ENCODE results near the gene SUCLG1. TPM values are rescaled to one million over a fixed set of nuclear protein-coding genes. Genes with fewer than 3 reads are reported as not detected.

Gene SUCLG1
- total RNA-seq, 2 donors from 2014 or later: 33.6 to 41.9 TPM

DNA sequence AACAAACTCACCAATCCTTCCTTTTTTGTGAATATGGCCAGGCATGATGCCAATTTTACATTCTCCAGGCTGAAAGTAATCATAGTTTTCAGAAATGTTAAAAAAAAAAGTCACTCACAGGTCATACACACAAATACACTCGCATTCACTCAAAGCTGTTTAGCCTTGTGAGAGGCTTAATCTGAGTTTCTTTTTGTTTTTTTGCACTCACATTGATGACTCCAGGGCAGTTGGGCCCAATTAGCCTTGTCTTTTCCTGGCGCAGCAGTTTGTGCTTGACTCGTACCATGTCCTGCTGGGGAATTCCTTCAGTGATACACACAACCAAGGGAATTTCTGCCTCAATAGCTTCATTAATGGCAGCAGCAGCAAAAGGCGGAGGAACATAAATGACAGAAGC, 18.0 kb downstream of the SUCLG1 start:
- Mint-ChIP-seq H3K9me3 (peaks cover 24% of the 10 kb centered on the region), H3K27ac (no peak overlapping the region), H3K4me3 (no peak overlapping the region), H3K4me1 (peaks cover 3% of the 10 kb centered on the region), H3K27me3 (ENCODE audit: insufficient read depth) (no peaks in the 10 kb centered on the region), H3K36me3 (ENCODE audit: low read depth) (peaks cover 81% of the 10 kb centered on the region)
- Histone ChIP-seq H3K36me3 (ENCODE audit: control insufficient read depth, insufficient read depth, low read length) (peaks cover 62% of the 10 kb centered on the region), H3K4me3 (ENCODE audit: low read length) (no peak overlapping the region), H3K27ac (ENCODE audit: low read depth, low read length) (no peak overlapping the region), H3K9me3 (ENCODE audit: control insufficient read depth, low read length) (peaks cover 11% of the 10 kb centered on the region), H3K9ac (ENCODE audit: extremely low read depth, low read length, poor library complexity, severe bottlenecking) (no peak overlapping the region), H3K27me3 (ENCODE audit: control insufficient read depth, insufficient read depth, low read length, poor library complexity, severe bottlenecking) (no peaks in the 10 kb centered on the region), H3K4me1 (ENCODE audit: control insufficient read depth, insufficient read depth, low read length) (no peaks in the 10 kb centered on the region)
- WGBS, 2 experiments (ENCODE audit: insufficient coverage in 1 of 2, insufficient read length in 1 of 2): 96 to 100% methylated on average over 4 of the region's 4 CpGs
- TF ChIP-seq, protein P1, sequence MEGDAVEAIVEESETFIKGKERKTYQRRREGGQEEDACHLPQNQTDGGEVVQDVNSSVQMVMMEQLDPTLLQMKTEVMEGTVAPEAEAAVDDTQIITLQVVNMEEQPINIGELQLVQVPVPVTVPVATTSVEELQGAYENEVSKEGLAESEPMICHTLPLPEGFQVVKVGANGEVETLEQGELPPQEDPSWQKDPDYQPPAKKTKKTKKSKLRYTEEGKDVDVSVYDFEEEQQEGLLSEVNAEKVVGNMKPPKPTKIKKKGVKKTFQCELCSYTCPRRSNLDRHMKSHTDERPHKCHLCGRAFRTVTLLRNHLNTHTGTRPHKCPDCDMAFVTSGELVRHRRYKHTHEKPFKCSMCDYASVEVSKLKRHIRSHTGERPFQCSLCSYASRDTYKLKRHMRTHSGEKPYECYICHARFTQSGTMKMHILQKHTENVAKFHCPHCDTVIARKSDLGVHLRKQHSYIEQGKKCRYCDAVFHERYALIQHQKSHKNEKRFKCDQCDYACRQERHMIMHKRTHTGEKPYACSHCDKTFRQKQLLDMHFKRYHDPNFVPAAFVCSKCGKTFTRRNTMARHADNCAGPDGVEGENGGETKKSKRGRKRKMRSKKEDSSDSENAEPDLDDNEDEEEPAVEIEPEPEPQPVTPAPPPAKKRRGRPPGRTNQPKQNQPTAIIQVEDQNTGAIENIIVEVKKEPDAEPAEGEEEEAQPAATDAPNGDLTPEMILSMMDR (conservative IDR thresholded peaks at IDR 0.05): no peak
- no peak for DNase-seq

DNA sequence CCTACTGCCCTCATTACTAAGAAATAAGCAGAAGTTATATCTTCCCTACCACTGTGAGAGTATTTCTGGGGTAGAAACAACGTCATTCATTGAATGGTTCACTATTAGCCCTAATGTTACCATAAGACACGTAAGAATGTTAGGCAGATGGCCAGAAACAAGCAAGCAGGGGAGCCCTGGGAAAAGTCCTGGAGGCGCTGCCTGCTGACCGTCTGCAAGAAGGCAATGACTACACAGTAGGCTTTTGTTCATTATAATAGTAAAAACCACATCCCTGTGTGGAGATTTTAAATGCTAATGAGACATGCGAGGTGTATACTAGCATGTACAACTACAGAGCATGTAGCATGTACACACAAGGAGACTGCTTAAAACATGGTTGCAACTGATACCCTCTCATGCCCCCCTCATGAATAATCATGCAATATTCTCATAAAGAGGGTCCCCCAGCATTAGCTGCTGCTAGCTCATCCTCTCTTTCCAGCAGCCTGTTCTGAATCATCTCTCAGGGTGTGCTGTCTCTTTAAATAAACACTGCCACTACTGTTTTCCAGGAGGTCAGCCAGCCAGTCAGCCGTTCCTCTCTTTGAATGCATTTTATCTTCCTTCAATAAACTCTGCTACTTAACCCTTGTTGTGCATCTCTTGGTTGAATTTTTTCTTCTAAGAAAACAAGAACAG, 23.6 kb downstream of the SUCLG1 start:
- Mint-ChIP-seq H3K4me1 (peaks cover 4% of the 10 kb centered on the region), H3K36me3 (ENCODE audit: low read depth) (peaks cover 66% of the 10 kb centered on the region), H3K27me3 (ENCODE audit: insufficient read depth) (no peaks in the 10 kb centered on the region), H3K4me3 (no peak overlapping the region), H3K27ac (no peak overlapping the region), H3K9me3 (peaks cover 5% of the 10 kb centered on the region)
- Histone ChIP-seq H3K4me3 (ENCODE audit: low read length) (no peak overlapping the region), H3K27ac (ENCODE audit: low read depth, low read length) (peak overlapping the region; percentile 71), H3K4me1 (ENCODE audit: control insufficient read depth, insufficient read depth, low read length) (no peaks in the 10 kb centered on the region), H3K27me3 (ENCODE audit: control insufficient read depth, insufficient read depth, low read length, poor library complexity, severe bottlenecking) (no peaks in the 10 kb centered on the region), H3K36me3 (ENCODE audit: control insufficient read depth, insufficient read depth, low read length) (peaks cover 81% of the 10 kb centered on the region), H3K9me3 (ENCODE audit: control insufficient read depth, low read length) (peaks cover 5% of the 10 kb centered on the region), H3K9ac (ENCODE audit: extremely low read depth, low read length, poor library complexity, severe bottlenecking) (no peak overlapping the region)
- TF ChIP-seq, protein P1 (conservative IDR thresholded peaks at IDR 0.05): no peak
- WGBS, 2 experiments (ENCODE audit: insufficient coverage in 1 of 2, insufficient read length in 1 of 2): 84 to 89% methylated on average over 4 to 6 of the region's 6 CpGs
- no peak for DNase-seq

DNA sequence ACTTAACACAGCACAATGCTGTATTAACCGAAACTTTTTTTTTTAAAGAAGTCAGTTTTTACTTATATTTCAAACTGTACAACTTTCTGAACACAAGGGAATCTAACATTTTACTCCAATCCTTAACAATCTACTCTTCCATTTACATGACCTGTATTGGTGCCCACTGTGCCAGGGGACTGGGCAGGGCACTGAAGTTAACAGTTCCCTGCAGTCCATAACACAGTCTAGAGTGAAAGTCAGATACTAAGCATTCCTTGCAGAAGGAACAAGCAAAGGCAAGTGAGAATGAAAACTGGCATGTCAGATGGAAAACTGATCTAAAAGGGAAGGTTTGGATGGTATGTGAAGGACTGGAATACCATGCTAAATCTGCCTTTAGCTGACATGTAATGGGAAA, 29.8 kb downstream of the SUCLG1 start:
- no peak overlapping the region for H3K27ac Mint-ChIP-seq
- peaks cover 61% of the 10 kb centered on the region for H3K36me3 ChIP-seq (ENCODE audit: control insufficient read depth, insufficient read depth, low read length)
- H3K4me1 ChIP-seq (ENCODE audit: control insufficient read depth, insufficient read depth, low read length): no peaks in the 10 kb centered on the region
- H3K4me3 ChIP-seq (ENCODE audit: low read length): no peak overlapping the region
- no peak overlapping the region for H3K27ac ChIP-seq (ENCODE audit: low read depth, low read length)
- no peaks in the 10 kb centered on the region for H3K9me3 ChIP-seq (ENCODE audit: control insufficient read depth, low read length)
- H3K4me1 Mint-ChIP-seq: peaks cover 6% of the 10 kb centered on the region
- WGBS, 2 experiments (ENCODE audit: insufficient coverage in 1 of 2, insufficient read length in 1 of 2): 100% methylated on average over 1 of the region's 1 CpG
- no peaks in the 10 kb centered on the region for H3K27me3 Mint-ChIP-seq (ENCODE audit: insufficient read depth)
- H3K27me3 ChIP-seq (ENCODE audit: control insufficient read depth, insufficient read depth, low read length, poor library complexity, severe bottlenecking): no peaks in the 10 kb centered on the region
- DNase-seq: no peak
- no peak overlapping the region for H3K9ac ChIP-seq (ENCODE audit: extremely low read depth, low read length, poor library complexity, severe bottlenecking)
- H3K4me3 Mint-ChIP-seq: no peak overlapping the region
- peaks cover 45% of the 10 kb centered on the region for H3K36me3 Mint-ChIP-seq (ENCODE audit: low read depth)
- H3K9me3 Mint-ChIP-seq: no peaks in the 10 kb centered on the region
- TF ChIP-seq, protein P1 (conservative IDR thresholded peaks at IDR 0.05): no peak

All from endodermal cell (in vitro differentiated cells).